WI38 (cell line): ENCODE results near the gene WNT3.
"Not testable (repeated sequence)": the region's sequence is repeated elsewhere in the genome, so short reads cannot be mapped to it uniquely, and the experiment has no call there.

Experiments
- H3K4me3 ChIP-seq: 2 replicates; pipeline ENCODE4 v1.5.1; 2011; ENCODE audit warnings: low read depth, mild to moderate bottlenecking, control low read depth, low read length
- TF ChIP-seq, protein P1 (sequence below): IDR thresholded peaks from 2 replicates; pipeline ENCODE4 v1.5.1; 2012; ENCODE audit warnings: low read depth, mild to moderate bottlenecking, control low read depth, low read length

Gene WNT3

GRCh38 chr17:46758614-46759013 is 59.9 kb downstream of the WNT3 start:
- TF ChIP-seq, protein P1, sequence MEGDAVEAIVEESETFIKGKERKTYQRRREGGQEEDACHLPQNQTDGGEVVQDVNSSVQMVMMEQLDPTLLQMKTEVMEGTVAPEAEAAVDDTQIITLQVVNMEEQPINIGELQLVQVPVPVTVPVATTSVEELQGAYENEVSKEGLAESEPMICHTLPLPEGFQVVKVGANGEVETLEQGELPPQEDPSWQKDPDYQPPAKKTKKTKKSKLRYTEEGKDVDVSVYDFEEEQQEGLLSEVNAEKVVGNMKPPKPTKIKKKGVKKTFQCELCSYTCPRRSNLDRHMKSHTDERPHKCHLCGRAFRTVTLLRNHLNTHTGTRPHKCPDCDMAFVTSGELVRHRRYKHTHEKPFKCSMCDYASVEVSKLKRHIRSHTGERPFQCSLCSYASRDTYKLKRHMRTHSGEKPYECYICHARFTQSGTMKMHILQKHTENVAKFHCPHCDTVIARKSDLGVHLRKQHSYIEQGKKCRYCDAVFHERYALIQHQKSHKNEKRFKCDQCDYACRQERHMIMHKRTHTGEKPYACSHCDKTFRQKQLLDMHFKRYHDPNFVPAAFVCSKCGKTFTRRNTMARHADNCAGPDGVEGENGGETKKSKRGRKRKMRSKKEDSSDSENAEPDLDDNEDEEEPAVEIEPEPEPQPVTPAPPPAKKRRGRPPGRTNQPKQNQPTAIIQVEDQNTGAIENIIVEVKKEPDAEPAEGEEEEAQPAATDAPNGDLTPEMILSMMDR, result no peak
- H3K4me3 ChIP-seq, result no peak overlapping the region

- H3K4me3 ChIP-seq, result not testable (repeated sequence)
Observed at GRCh38 chr17:46757588-46757987, 60.9 kb downstream of the WNT3 start.

DNA sequence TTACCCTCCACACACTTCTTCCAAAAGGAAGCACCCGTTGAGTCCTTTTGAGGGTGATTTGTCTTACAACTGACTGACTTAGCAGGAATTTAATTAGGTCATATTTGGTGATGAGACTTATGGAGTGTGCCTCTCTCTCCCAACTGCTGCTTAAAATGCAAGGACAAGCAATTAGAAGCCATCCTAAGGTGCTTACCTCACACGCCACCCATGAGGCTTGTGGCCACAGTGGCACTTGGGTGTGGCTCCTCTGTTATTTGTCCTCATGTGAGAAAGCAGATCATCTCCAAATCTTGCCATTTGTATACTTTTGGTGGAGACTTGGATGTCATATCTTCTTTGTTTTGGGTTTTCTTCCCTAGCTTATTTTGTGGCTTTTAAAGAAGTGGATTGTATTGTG is 61.6 kb downstream of the WNT3 start:
- TF ChIP-seq, protein P1, result no peak
- H3K4me3 ChIP-seq, result no peak overlapping the region

GRCh38 chr17:46756081-46756735 is 62.3 kb downstream of the WNT3 start:
- H3K4me3 ChIP-seq, result no peak overlapping the region
- TF ChIP-seq, protein P1, result no peak

GRCh38 chr17:46753776-46754175 is 64.7 kb downstream of the WNT3 start:
- H3K4me3 ChIP-seq, result no peak overlapping the region
- TF ChIP-seq, protein P1, result no peak

DNA sequence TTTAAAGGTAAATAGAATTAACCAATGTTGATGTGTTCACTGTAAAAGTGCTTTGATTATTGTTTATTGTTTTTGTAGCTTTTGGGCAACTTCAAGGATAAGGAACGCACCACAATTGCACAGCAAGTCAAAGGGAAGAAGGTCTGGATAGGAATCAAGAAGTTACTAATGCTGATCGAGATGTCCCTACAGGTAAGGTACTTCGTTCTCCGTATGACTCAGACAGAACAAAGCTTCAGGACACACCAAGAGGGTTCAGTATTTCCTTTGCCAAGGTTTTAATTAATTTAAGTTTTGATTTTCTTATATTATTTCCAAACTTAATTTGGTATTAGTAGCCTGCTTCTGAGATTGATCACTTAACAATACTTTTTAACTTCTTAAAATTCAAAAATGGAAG is 67.1 kb downstream of the WNT3 start:
- H3K4me3 ChIP-seq, result no peak overlapping the region
- TF ChIP-seq, protein P1, result no peak

DNA sequence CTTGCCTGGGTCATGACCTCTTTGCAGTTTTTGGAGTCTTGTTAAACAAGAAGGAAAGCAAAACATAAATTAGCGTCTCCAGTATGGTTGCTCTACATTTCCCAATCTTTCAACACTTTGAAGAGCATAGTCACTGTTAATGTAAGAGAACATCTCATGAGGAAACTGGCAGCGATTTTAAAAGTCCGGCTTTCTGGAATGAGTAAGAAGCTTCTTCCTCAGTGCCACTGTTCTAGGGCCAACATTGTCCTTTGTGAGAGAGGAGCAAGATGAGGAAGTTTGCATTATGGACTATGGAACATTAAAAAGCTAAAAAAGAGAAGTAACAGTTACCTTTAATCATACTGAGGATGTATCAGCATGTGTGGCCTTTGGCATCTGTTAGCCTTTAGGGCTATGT is 73.1 kb downstream of the WNT3 start:
- H3K4me3 ChIP-seq, result no peak overlapping the region
- TF ChIP-seq, protein P1, result no peak

- no peak overlapping the region for H3K4me3 ChIP-seq
- TF ChIP-seq, protein P1, result no peak
Observed at GRCh38 chr17:46744441-46744840, 74.1 kb downstream of the WNT3 start.
